Astrocyte (in vitro differentiated cells and primary cell): ENCODE results near the gene SV2C. TPM values are rescaled to one million over a fixed set of nuclear protein-coding genes. Genes with fewer than 3 reads are reported as not detected.

Experiments
- DNase-seq: peaks from one replicate; pipeline ENCODE4 v3.0.0-alpha.2; 2010; ENCODE audit warnings: low read depth
- FAIRE-seq: peaks from 2 replicates; lab custom pipeline; 2011; peaks lifted over from hg19 to GRCh38; lab: Jason Lieb, UNC
- H2AFZ ChIP-seq: 2 replicates; pipeline ENCODE4 v1.6.0; 2012; ENCODE audit warnings: low read depth, low read length, inconsistent platforms
- H3K27ac ChIP-seq: 2 replicates; pipeline ENCODE4 v1.5.1; 2011; ENCODE audit warnings: low read depth, low read length, inconsistent platforms
- H3K27me3 ChIP-seq: 2 replicates; pipeline ENCODE4 v1.6.0; 2011; ENCODE audit warnings: low read length, inconsistent platforms; ENCODE audit not compliant: insufficient read depth
- H3K36me3 ChIP-seq: 2 replicates; pipeline ENCODE4 v1.5.1; 2011; ENCODE audit warnings: low read length, inconsistent platforms; ENCODE audit not compliant: insufficient read depth
- H3K4me1 ChIP-seq: 2 replicates; pipeline ENCODE4 v1.5.1; 2011; ENCODE audit warnings: low read length, inconsistent platforms; ENCODE audit not compliant: insufficient read depth
- H3K4me2 ChIP-seq: 2 replicates; pipeline ENCODE4 v1.6.0; 2012; ENCODE audit warnings: low read length, inconsistent platforms
- H3K4me3 ChIP-seq: 2 replicates; pipeline ENCODE4 v1.5.1; 2011; ENCODE audit warnings: low read depth, mild to moderate bottlenecking, low read length, inconsistent platforms; ENCODE audit not compliant: insufficient read depth
- H3K79me2 ChIP-seq: 2 replicates; pipeline ENCODE4 v1.6.0; 2012; ENCODE audit warnings: mild to moderate bottlenecking, low read length, inconsistent platforms; ENCODE audit not compliant: insufficient read depth
- H3K9ac ChIP-seq: 2 replicates; pipeline ENCODE4 v1.6.0; 2012; ENCODE audit warnings: mild to moderate bottlenecking, low read length, inconsistent platforms
- H3K9me3 ChIP-seq: 2 replicates; pipeline ENCODE4 v1.5.1; 2012; ENCODE audit warnings: low read depth, mild to moderate bottlenecking, low read length, inconsistent platforms; ENCODE audit not compliant: insufficient read depth
- H4K20me1 ChIP-seq: 2 replicates; pipeline ENCODE4 v1.6.0; 2012; ENCODE audit warnings: low read length, inconsistent platforms; ENCODE audit not compliant: insufficient read depth
- H3K27ac Mint-ChIP-seq: one replicate; pipeline ENCODE4 v1.8.0; 2021; ENCODE audit warnings: mild to moderate bottlenecking, mixed read lengths; ENCODE audit not compliant: unreplicated experiment
- H3K27me3 Mint-ChIP-seq: one replicate; pipeline ENCODE4 v1.8.0; 2021; ENCODE audit warnings: low read depth, mixed read lengths; ENCODE audit not compliant: unreplicated experiment
- H3K36me3 Mint-ChIP-seq: one replicate; pipeline ENCODE4 v1.8.0; 2021; ENCODE audit warnings: low read depth, mixed read lengths; ENCODE audit not compliant: unreplicated experiment
- H3K4me1 Mint-ChIP-seq: one replicate; pipeline ENCODE4 v1.8.0; 2021; ENCODE audit warnings: low read depth, mixed read lengths; ENCODE audit not compliant: unreplicated experiment
- H3K4me3 Mint-ChIP-seq: one replicate; pipeline ENCODE4 v1.8.0; 2021; ENCODE audit warnings: mild to moderate bottlenecking, moderate library complexity, mixed read lengths; ENCODE audit not compliant: unreplicated experiment
- H3K9me3 Mint-ChIP-seq: one replicate; pipeline ENCODE4 v1.8.0; 2021; ENCODE audit warnings: mild to moderate bottlenecking, mixed read lengths; ENCODE audit not compliant: unreplicated experiment
- EZH2 ChIP-seq: IDR thresholded peaks from 2 replicates; pipeline ENCODE4 v1.6.1; 2012; ENCODE audit warnings: mild to moderate bottlenecking, low read length, inconsistent platforms; ENCODE audit not compliant: insufficient read depth
- total RNA-seq: library from RNA; stranded (reverse); gene quantifications from 2 replicates; pipeline ENCODE4 v1.2.1, GENCODE V29; 2021
- TF ChIP-seq, protein P1 (sequence below): IDR thresholded peaks from 2 replicates; pipeline ENCODE4 v1.5.1; 2011; ENCODE audit warnings: low read depth, mild to moderate bottlenecking, inconsistent platforms, low read length, moderate library complexity; ENCODE audit not compliant: insufficient read depth

SV2C gene
- total RNA-seq, 1 donor from 2014 or later, result 0.05 TPM

GRCh38 chr5:76402886-76403765 is 319.9 kb downstream of the SV2C start, which contains the start of gene IQGAP2:
Gene IQGAP2 (plus strand): TSS chr5:76403285. CDS start chr5:76403546, 261 bp downstream.
- Histone ChIP-seq H3K4me1 (peaks cover 2% of the 10 kb centered on the region), H4K20me1 (no peaks in the 10 kb centered on the region), H3K27me3 (peaks cover 39% of the 10 kb centered on the region), H2AFZ (peak within 1 kb of the TSS; percentile 87), H3K4me3 (peak within 1 kb of the TSS; percentile 74), H3K9me3 (no peaks in the 10 kb centered on the region), H3K4me2 (peak within 1 kb of the TSS; percentile 99), H3K79me2 (no peaks in the 10 kb centered on the region), H3K9ac (peak within 1 kb of the TSS; percentile 65), H3K27ac (no peak within 1 kb of the TSS), H3K36me3 (no peaks in the 10 kb centered on the region)
- Mint-ChIP-seq H3K9me3 (peaks cover 3% of the 10 kb centered on the region), H3K27me3 (peaks cover 29% of the 10 kb centered on the region), H3K36me3 (no peaks in the 10 kb centered on the region), H3K27ac (peak within 1 kb of the TSS; percentile 83), H3K4me3 (peak within 1 kb of the TSS; percentile 93), H3K4me1 (no peaks in the 10 kb centered on the region)
- TF ChIP-seq, protein P1, sequence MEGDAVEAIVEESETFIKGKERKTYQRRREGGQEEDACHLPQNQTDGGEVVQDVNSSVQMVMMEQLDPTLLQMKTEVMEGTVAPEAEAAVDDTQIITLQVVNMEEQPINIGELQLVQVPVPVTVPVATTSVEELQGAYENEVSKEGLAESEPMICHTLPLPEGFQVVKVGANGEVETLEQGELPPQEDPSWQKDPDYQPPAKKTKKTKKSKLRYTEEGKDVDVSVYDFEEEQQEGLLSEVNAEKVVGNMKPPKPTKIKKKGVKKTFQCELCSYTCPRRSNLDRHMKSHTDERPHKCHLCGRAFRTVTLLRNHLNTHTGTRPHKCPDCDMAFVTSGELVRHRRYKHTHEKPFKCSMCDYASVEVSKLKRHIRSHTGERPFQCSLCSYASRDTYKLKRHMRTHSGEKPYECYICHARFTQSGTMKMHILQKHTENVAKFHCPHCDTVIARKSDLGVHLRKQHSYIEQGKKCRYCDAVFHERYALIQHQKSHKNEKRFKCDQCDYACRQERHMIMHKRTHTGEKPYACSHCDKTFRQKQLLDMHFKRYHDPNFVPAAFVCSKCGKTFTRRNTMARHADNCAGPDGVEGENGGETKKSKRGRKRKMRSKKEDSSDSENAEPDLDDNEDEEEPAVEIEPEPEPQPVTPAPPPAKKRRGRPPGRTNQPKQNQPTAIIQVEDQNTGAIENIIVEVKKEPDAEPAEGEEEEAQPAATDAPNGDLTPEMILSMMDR, result peak; percentile 18
- TF ChIP-seq EZH2, result no peak
- no peak for FAIRE-seq
- DNase-seq, result peak; percentile 51
